AG04450 (cell line): Measurements from ENCODE around the gene YWHAG. TPM values are rescaled to one million over a fixed set of nuclear protein-coding genes. Genes with fewer than 3 reads are reported as not detected.
A peak's percentile ranks its signal among the peaks of the same experiment; 100 is the strongest.
"Not testable (repeated sequence)": the region's sequence is repeated elsewhere in the genome, so short reads cannot be mapped to it uniquely, and the experiment has no call there.

Experiments
- CTCF ChIA-PET: fragments of 300-600, 350-600 bp; formaldehyde crosslinking; extraction: SDS; loops from one replicate; lab custom pipeline; 2022; ENCODE audit warnings: antibody characterized with exemption, inconsistent platforms; lab: Charles Lee
- POLR2A ChIA-PET: fragments of 350-600 bp; formaldehyde crosslinking; extraction: SDS; loops from one replicate; lab custom pipeline; 2021; ENCODE audit warnings: antibody characterized with exemption, inconsistent platforms; lab: Yijun Ruan, JAX
- DNase-seq: peaks from one replicate; pipeline ENCODE4 v3.0.0-alpha.2; 2011; ENCODE audit warnings: low read depth, low spot score
- H3K27ac ChIP-seq: one replicate; pipeline ENCODE4 v1.5.1; 2012; ENCODE audit warnings: low read depth, low read length, control low read depth
- H3K27me3 ChIP-seq: one replicate; pipeline ENCODE4 v1.6.0; 2012; ENCODE audit warnings: low read length; ENCODE audit not compliant: control insufficient read depth, insufficient read depth
- H3K4me3 ChIP-seq: 2 replicates; pipeline ENCODE4 v1.5.1; 2011; ENCODE audit warnings: mild to moderate bottlenecking, low read depth, low read length, control low read depth
- H3K9me3 ChIP-seq: 2 replicates; pipeline ENCODE4 v1.5.1; 2012; ENCODE audit warnings: low read length; ENCODE audit not compliant: control insufficient read depth, insufficient read depth
- CTCF ChIP-seq: IDR thresholded peaks from 2 replicates; pipeline ENCODE4 v1.5.1; 2011; ENCODE audit warnings: low read depth, low read length, control low read depth, inconsistent platforms
- polyA plus RNA-seq: library from polyadenylated mRNA; depleted of rRNA; stranded (reverse); fragments of >200 nt; gene quantifications from 2 replicates; pipeline ENCODE4 v1.2.3, GENCODE V29; 2011

The YWHAG gene
- polyA plus RNA-seq, 1 experiment = 91.6 TPM

DNA sequence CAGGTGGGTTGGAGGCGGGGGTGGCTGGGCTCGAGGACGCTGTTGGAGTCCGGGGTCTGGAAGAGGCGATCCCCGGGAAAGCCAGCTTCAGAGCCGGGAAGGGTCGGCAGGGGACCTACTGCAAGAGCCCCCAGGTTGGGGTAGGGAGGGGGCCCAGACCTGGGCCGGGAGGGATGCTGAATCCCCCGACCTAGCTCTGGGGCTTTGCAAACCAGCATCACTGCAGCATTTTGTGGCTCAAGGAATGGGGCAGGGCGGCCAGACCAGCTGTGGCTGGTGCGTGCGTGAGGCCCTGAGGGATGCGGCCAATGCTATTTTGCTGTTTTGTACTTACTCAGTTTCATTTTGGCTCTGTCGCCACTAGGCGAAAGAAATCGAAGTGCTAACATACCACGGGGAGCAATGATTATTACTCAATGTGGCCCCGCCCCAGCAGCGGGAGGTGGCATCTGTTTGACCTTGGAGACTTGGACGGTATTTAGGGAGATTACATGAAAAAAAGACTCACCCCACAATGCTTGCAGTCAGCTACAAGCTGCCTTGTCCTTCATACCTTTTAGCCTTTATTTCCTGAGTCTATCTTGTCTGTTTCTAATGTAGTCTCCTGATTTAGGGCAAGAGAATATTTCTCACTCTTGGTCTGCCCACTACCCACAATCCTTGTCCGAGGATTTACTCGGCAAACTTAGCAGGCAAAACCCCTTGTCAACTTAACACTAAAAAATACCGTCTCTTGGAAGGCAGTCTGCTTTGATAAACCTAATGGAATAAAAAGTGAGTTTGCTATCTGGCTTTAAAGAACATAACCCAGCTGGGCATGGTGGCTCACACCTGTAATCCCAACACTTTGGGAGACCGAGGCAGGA lies 40.1 kb downstream of the YWHAG start:
- ChIA-PET POLR2A (interaction anchor here (0.7 to 2.4 kb wide), 12 partner anchors 8 to 59 kb away, joined by 3 to 19 read pairs (median 5); partner anchors contain the start of genes HSPB1 and YWHAG), CTCF (interaction anchor here (0.8 to 5.8 kb wide), 3 partner anchors 27 to 141 kb away, joined by 4 to 80 read pairs (median 15); no protein-coding TSS in a partner anchor)
- Histone ChIP-seq H3K9me3 (no peaks in the 10 kb centered on the region; the same call in 1 of the 2 replicates), H3K27me3 (no peaks in the 10 kb centered on the region), H3K4me3 (peak overlapping the region; percentile 86), H3K27ac (peak overlapping the region; percentile 97)
- peak; percentile 76 for DNase-seq
- TF ChIP-seq CTCF = peak; percentile 47

DNA sequence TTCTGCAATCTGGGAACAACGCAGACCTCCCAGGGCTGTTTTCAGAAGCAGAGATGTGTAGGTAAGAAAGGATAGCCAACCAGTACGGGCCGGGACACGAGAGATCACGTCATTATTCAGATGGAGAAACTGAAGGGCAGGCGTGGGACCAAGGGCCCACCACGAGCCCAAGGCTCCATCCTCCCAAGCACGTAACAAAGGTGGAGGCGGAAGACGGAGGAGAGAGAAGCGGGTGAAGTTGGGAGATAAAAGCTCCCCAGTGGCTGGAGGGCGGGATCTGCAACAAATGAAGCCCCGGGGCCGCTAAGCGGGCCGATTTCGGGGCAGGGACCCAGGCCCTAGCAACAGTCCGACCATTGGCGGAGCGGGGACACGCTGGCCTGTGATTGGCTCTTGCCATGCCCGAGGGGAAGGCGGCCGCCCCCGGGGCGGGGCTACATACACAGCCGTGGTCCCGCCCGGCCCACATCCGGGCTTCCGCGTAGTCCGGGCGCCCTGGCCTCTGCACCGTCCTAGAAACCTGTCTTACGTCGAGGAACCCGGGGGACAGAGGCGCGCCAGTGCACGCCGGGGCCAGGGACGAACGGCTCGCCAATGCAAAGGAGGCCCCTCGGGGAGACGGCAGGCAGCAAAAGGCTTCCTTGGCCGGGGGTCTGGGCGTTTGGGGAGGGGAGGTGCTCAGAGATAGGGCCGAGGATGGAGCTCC lies 40.9 kb downstream of the YWHAG start:
- H3K27ac ChIP-seq = peak overlapping the region; percentile 97
- POLR2A ChIA-PET = interaction anchor here (0.5 to 2.4 kb wide), 13 partner anchors 9 to 60 kb away, joined by 3 to 19 read pairs (median 4); partner anchors contain the start of genes HSPB1 and YWHAG
- no peak for TF ChIP-seq CTCF
- peak overlapping the region; percentile 86 for H3K4me3 ChIP-seq
- H3K27me3 ChIP-seq = no peaks in the 10 kb centered on the region
- peak; percentile 93 for DNase-seq
- CTCF ChIA-PET = interaction anchor here (0.8 to 5.8 kb wide), 4 partner anchors 26 to 140 kb away, joined by 3 to 80 read pairs (median 10); no protein-coding TSS in a partner anchor
- no peaks in the 10 kb centered on the region; the same call in 1 of the 2 replicates for H3K9me3 ChIP-seq

GRCh38 chr7:76316984-76317781 lies 41.6 kb downstream of the YWHAG start:
- ChIA-PET POLR2A (interaction anchor here (0.5 to 2.4 kb wide), 8 partner anchors 10 to 35 kb away, joined by 3 to 19 read pairs (median 4); partner anchors contain the start of gene HSPB1), CTCF (interaction anchor here (1.4 to 6.7 kb wide), 5 partner anchors 19 to 139 kb away, joined by 3 to 80 read pairs (median 15); no protein-coding TSS in a partner anchor)
- Histone ChIP-seq H3K9me3 (no peaks in the 10 kb centered on the region; the same call in 1 of the 2 replicates), H3K27me3 (no peaks in the 10 kb centered on the region), H3K4me3 (peak overlapping the region; percentile 54), H3K27ac (peak overlapping the region; percentile 97)
- TF ChIP-seq CTCF = no peak
- DNase-seq = no peak

DNA sequence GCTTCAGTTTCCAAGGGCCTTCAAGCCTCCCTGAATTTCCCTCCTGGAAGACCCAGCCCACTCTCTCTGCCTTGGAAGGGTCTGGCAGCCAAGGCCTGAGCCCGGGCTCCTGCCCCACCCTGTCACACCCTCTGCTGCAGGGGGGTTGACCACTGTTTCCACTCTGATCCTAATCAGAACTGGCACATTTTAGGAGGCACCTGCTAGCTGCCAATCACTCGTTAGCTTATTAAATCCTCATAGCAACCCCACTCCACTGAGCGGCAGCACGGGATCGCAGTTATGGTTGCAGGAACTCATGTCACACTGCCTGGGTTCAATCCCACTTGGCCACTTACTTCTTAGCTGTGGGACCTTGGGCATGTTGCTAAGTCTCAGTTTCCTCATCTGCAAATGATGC lies 43.4 kb downstream of the YWHAG start:
- CTCF ChIA-PET = interaction anchor here (3.4 to 6.7 kb wide), 3 partner anchors 23 to 138 kb away, joined by 30 to 80 read pairs (median 40); no protein-coding TSS in a partner anchor
- no peak for TF ChIP-seq CTCF
- POLR2A ChIA-PET = no interaction called here
- H3K4me3 ChIP-seq = no peak overlapping the region
- H3K9me3 ChIP-seq = no peaks in the 10 kb centered on the region; the same call in 1 of the 2 replicates
- H3K27ac ChIP-seq = no peak overlapping the region
- no peaks in the 10 kb centered on the region for H3K27me3 ChIP-seq
- DNase-seq = no peak

GRCh38 chr7:76314740-76315139 lies 44.1 kb downstream of the YWHAG start:
- not testable (repeated sequence) for H3K4me3 ChIP-seq, H3K27ac ChIP-seq, DNase-seq, H3K9me3 ChIP-seq, H3K27me3 ChIP-seq
- ChIA-PET POLR2A (interaction anchor here (0.6 to 1.4 kb wide), 4 partner anchors 12 to 139 kb away, joined by 3 to 6 read pairs (median 4); partner anchors contain the start of gene HSPB1), CTCF (interaction anchor here (0.6 to 6.7 kb wide), 19 partner anchors 10 to 303 kb away, joined by 3 to 80 read pairs (median 5); partner anchors contain the start of gene HSPB1)
